HL-60 (cell line): Measurements from ENCODE around the gene SLC27A1.
A peak's percentile ranks its signal among the peaks of the same experiment; 100 is the strongest.

ENCODE experiments used
- DNase-seq, 2 experiments: peaks; one replicate each; pipeline ENCODE4 v3.0.0-alpha.2; 2010 to 2020; ENCODE audit warnings: low read depth in 1 of 2, low spot score in 1 of 2
- H3K27ac ChIP-seq: fragments of 250-450 bp; sonication (Bioruptor Pico); replicated peaks from 2 replicates; pipeline ENCODE4 v1.5.1; 2020; ENCODE audit warnings: mild to moderate bottlenecking, moderate library complexity
- H3K27me3 ChIP-seq: fragments of 250-450 bp; sonication (Bioruptor Pico); 2 replicates; pipeline ENCODE4 v1.5.1; 2021; ENCODE audit warnings: mild to moderate bottlenecking, moderate library complexity; ENCODE audit not compliant: insufficient read depth, poor library complexity, severe bottlenecking
- H3K4me3 ChIP-seq: replicated peaks from 2 replicates; pipeline ENCODE4 v1.5.1; 2011; ENCODE audit warnings: mild to moderate bottlenecking, control low read depth, low read length; ENCODE audit not compliant: insufficient read depth
- GABPA ChIP-seq: IDR thresholded peaks from 2 replicates; pipeline ENCODE4 v1.6.1; 2012; ENCODE audit warnings: low read depth
- POLR2AphosphoS5 ChIP-seq: IDR thresholded peaks from 2 replicates; pipeline ENCODE4 v1.6.1; 2012; ENCODE audit warnings: low read depth
- SPI1 ChIP-seq: IDR thresholded peaks from 2 replicates; pipeline ENCODE4 v1.6.1; 2012; ENCODE audit warnings: low read depth, mild to moderate bottlenecking, borderline replicate concordance
- TF ChIP-seq, protein P1 (sequence below): IDR thresholded peaks from 2 replicates; pipeline ENCODE4 v1.6.1; 2012; ENCODE audit warnings: low read depth; ENCODE audit not compliant: insufficient replicate concordance
- TF ChIP-seq, protein P2 (sequence below): IDR thresholded peaks from one replicate; pipeline ENCODE4 v1.5.1; 2011; ENCODE audit warnings: low read length, control low read depth, inconsistent platforms; ENCODE audit not compliant: insufficient read depth

The SLC27A1 gene

DNA sequence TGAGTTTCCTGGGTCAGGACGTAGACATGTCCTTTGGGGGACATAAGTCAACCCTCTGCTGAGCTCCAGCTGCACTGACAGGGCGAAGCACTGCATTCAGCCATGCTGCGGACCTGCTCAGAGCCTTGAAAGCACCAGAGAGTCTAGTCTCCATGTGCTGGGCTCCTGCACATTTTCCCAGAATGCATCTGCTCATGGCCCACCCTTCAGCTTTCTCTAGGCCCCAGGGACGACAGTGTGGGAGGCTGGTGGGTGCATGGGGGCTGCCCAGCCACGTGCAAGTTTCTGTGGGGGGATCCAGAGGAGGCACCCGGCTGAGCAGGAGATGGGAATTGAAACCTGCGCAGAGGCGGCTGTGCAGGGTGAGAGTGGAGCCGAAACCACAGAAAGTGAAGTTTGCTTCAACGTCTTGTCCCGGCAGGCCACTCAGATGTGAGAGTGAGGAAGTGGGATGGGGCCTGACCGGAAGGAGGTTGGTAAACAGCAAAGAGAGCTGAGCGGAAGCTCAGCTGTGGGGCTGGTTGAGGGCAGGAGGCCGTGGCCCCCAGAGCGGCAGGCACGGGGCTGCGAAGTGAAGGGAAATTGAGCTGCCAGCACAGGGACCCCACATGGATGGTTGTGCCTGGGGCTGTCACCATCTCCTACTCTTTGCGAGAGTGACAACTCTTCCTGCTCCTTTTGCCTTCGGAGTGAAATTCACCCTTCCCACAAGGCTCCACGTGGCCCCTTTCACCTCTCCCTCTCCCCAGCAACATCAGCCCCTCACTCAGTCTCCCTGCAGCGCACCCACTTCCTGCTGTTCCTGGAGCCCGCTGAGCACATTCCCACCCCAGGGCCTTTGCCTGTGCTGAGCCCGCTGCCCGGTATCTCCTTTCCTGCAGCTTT lies 52.9 kb downstream of the SLC27A1 start:
- Histone ChIP-seq H3K4me3 (no peak overlapping the region), H3K27me3 (no peaks in the 10 kb centered on the region), H3K27ac (peak overlapping the region; percentile 96)
- TF ChIP-seq, protein P1, sequence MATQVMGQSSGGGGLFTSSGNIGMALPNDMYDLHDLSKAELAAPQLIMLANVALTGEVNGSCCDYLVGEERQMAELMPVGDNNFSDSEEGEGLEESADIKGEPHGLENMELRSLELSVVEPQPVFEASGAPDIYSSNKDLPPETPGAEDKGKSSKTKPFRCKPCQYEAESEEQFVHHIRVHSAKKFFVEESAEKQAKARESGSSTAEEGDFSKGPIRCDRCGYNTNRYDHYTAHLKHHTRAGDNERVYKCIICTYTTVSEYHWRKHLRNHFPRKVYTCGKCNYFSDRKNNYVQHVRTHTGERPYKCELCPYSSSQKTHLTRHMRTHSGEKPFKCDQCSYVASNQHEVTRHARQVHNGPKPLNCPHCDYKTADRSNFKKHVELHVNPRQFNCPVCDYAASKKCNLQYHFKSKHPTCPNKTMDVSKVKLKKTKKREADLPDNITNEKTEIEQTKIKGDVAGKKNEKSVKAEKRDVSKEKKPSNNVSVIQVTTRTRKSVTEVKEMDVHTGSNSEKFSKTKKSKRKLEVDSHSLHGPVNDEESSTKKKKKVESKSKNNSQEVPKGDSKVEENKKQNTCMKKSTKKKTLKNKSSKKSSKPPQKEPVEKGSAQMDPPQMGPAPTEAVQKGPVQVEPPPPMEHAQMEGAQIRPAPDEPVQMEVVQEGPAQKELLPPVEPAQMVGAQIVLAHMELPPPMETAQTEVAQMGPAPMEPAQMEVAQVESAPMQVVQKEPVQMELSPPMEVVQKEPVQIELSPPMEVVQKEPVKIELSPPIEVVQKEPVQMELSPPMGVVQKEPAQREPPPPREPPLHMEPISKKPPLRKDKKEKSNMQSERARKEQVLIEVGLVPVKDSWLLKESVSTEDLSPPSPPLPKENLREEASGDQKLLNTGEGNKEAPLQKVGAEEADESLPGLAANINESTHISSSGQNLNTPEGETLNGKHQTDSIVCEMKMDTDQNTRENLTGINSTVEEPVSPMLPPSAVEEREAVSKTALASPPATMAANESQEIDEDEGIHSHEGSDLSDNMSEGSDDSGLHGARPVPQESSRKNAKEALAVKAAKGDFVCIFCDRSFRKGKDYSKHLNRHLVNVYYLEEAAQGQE: peak; percentile 32
- TF ChIP-seq, protein P2, sequence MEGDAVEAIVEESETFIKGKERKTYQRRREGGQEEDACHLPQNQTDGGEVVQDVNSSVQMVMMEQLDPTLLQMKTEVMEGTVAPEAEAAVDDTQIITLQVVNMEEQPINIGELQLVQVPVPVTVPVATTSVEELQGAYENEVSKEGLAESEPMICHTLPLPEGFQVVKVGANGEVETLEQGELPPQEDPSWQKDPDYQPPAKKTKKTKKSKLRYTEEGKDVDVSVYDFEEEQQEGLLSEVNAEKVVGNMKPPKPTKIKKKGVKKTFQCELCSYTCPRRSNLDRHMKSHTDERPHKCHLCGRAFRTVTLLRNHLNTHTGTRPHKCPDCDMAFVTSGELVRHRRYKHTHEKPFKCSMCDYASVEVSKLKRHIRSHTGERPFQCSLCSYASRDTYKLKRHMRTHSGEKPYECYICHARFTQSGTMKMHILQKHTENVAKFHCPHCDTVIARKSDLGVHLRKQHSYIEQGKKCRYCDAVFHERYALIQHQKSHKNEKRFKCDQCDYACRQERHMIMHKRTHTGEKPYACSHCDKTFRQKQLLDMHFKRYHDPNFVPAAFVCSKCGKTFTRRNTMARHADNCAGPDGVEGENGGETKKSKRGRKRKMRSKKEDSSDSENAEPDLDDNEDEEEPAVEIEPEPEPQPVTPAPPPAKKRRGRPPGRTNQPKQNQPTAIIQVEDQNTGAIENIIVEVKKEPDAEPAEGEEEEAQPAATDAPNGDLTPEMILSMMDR: no peak
- TF ChIP-seq SPI1 (peak; percentile 98), GABPA (peak; percentile 74), POLR2AphosphoS5 (peak; percentile 98)
- peak; percentile 88 to 97 for DNase-seq

DNA sequence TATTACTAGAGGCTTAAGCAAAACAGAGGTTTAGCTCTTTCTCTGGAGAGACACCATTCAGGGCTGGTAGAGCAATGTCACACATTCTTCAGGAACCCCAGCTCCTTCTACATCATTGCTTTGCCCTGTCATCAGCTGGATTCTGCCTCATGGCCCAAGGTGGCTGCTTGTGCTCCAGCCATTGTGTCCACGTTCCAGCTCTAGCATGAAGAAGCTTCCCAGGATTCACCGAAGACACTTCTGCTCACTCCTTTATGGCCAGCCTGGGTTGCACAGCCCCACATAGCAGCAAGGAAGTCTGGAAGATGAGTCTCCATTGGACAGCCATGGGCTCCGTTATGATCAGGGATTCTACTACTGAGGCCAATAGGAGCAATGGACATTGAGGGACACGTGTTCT lies 54.3 kb downstream of the SLC27A1 start:
- TF ChIP-seq, protein P1: no peak
- no peak for TF ChIP-seq POLR2AphosphoS5
- no peak overlapping the region for H3K27ac ChIP-seq
- no peaks in the 10 kb centered on the region for H3K27me3 ChIP-seq
- no peak for DNase-seq
- H3K4me3 ChIP-seq: no peak overlapping the region

DNA sequence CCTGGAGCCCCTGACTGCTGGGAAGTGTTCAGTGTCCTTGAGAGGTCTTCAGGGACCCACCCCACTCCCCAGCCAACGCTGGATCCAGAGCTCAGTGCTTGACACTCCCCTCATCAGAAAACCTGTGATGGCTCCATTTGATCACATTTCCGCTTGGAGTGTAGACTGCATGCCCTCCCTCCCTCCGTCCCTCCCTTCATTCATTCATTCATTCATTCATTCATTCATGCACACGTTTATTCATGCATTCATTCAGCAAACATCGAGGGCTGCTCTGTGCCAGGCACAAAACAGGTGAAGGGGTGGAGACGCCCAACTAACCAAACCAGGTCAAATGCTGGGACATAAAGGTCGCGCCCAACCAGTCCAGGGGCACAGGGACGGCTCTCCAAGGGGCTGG lies 54.8 kb downstream of the SLC27A1 start:
- DNase-seq: no peak
- H3K27ac ChIP-seq: no peak overlapping the region

More for the DNA sequence above, 54.8 kb downstream of the SLC27A1 start:
- no peaks in the 10 kb centered on the region for H3K27me3 ChIP-seq
- no peak overlapping the region for H3K4me3 ChIP-seq
- TF ChIP-seq, protein P1: no peak
- TF ChIP-seq GABPA (no peak), SPI1 (no peak), POLR2AphosphoS5 (no peak)
- TF ChIP-seq, protein P2: no peak
